SU-DHL-6 (cell line): ENCODE measurements around the gene SLC38A6.

Source experiments
- CTCF ChIP-seq: fragments of 200-600 bp; sonication (generic); IDR thresholded peaks from one replicate; pipeline ENCODE4 v1.5.1; 2017; ENCODE audit warnings: antibody characterized with exemption, mild to moderate bottlenecking, low read length, moderate library complexity; ENCODE audit not compliant: insufficient read depth, poor library complexity, severe bottlenecking
- EZH2phosphoT487 ChIP-seq: fragments of 200-600 bp; sonication (generic), shearing (Covaris generic); conservative IDR thresholded peaks from 2 replicates; pipeline ENCODE4 v1.6.1; 2018; ENCODE audit warnings: mild to moderate bottlenecking, antibody characterized with exemption, low read length, moderate library complexity, mixed read lengths

GRCh38 chr14:60998617-60999016 is 17.6 kb downstream of the SLC38A6 start:
- no peak for TF ChIP-seq CTCF
- TF ChIP-seq EZH2phosphoT487: no peak
